Endothelial cell of umbilical vein (primary cell): ENCODE results near the gene XPO5. TPM values are rescaled to one million over a fixed set of nuclear protein-coding genes. Genes with fewer than 3 reads are reported as not detected.

Source experiments
- BruUV-seq: library from RNA; stranded (reverse); fragments of 400-500 nt; replicated peaks from 2 replicates; lab custom pipeline; 2021; lab: Mats Ljungman, UMichigan
- CTCF ChIA-PET: fragments of 300-600, 350-600 bp; sonication (Branson Sonifier 250); formaldehyde crosslinking; loops from one replicate; lab custom pipeline; 2021; ENCODE audit warnings: antibody characterized with exemption, inconsistent platforms; lab: Charles Lee
- POLR2A ChIA-PET: fragments of 300-600, 350-600 bp; sonication (Branson Sonifier 250); formaldehyde crosslinking; loops from one replicate; lab custom pipeline; 2021; ENCODE audit warnings: antibody characterized with exemption, inconsistent platforms; lab: Charles Lee
- DNase-seq: peaks from one replicate; pipeline ENCODE4 v3.0.0-alpha.2; 2011; ENCODE audit warnings: low read depth, low spot score
- FAIRE-seq: peaks from 2 replicates; lab custom pipeline; 2011; peaks lifted over from hg19 to GRCh38; lab: Jason Lieb, UNC
- H2AFZ ChIP-seq: 2 replicates; pipeline ENCODE4 v1.6.0; 2012; ENCODE audit warnings: low read depth, low read length, control low read depth, inconsistent platforms
- H3K27ac ChIP-seq: 2 replicates; pipeline ENCODE4 v1.5.1; 2011; ENCODE audit warnings: low read depth, mild to moderate bottlenecking, control low read depth, low read length, moderate library complexity; ENCODE audit not compliant: insufficient read depth
- H3K27me3 ChIP-seq, 2 experiments: 2 replicates each; pipeline versions ENCODE4 v1.6.0 to v1.6.1; 2011; ENCODE audit warnings: low read length in 2 of 2, mixed read lengths in 1 of 2; ENCODE audit not compliant: control insufficient read depth in 2 of 2, insufficient read depth in 2 of 2
- H3K36me3 ChIP-seq, 2 experiments: 2 replicates in 1 of 2; 3 replicates in 1 of 2; pipeline ENCODE4 v1.5.1; 2011; ENCODE audit warnings: low read length in 2 of 2, mild to moderate bottlenecking in 1 of 2, moderate library complexity in 1 of 2; ENCODE audit not compliant: control insufficient read depth in 2 of 2, insufficient read depth in 2 of 2; ENCODE audit errors: extremely low read depth in 1 of 2
- H3K4me1 ChIP-seq: 3 replicates; pipeline ENCODE4 v1.5.1; 2011; ENCODE audit warnings: mild to moderate bottlenecking, low read length; ENCODE audit not compliant: control insufficient read depth, insufficient read depth; ENCODE audit errors: extremely low read depth
- H3K4me2 ChIP-seq: 2 replicates; pipeline ENCODE4 v1.6.1; 2011; ENCODE audit warnings: low read length, control low read depth, mixed read lengths; ENCODE audit not compliant: insufficient read depth
- H3K4me3 ChIP-seq, 3 experiments: fragments of 200-600 bp in 1 of 3; sonication (generic), shearing (Covaris generic) in 1 of 3; replicated peaks in 1 of 3; 2 replicates each; pipeline ENCODE4 v1.5.1; 2011 to 2016; ENCODE audit warnings: control low read depth in 3 of 3, low read length in 3 of 3, mild to moderate bottlenecking in 2 of 3, inconsistent platforms in 1 of 3, low read depth in 1 of 3, moderate library complexity in 1 of 3; ENCODE audit not compliant: insufficient read depth in 1 of 3
- H3K79me2 ChIP-seq: 2 replicates; pipeline ENCODE4 v1.6.0; 2012; ENCODE audit warnings: low read length, inconsistent platforms; ENCODE audit not compliant: control insufficient read depth, insufficient read depth
- H3K9ac ChIP-seq: replicated peaks from 2 replicates; pipeline ENCODE3; 2011; ENCODE audit warnings: low read length, control low read depth; ENCODE audit not compliant: insufficient read depth; ENCODE audit errors: extremely low read depth
- H3K9me1 ChIP-seq: replicated peaks from 3 replicates; pipeline ENCODE4 v1.6.0; 2011; ENCODE audit warnings: mild to moderate bottlenecking, low read length; ENCODE audit not compliant: control insufficient read depth, insufficient read depth; ENCODE audit errors: extremely low read depth
- H3K9me3 ChIP-seq: replicated peaks from 2 replicates; pipeline ENCODE4 v1.5.1; 2012; ENCODE audit warnings: low read length, inconsistent platforms; ENCODE audit not compliant: control insufficient read depth, insufficient read depth
- H4K20me1 ChIP-seq: replicated peaks from 2 replicates; pipeline ENCODE3; 2011; ENCODE audit warnings: mild to moderate bottlenecking, low read length; ENCODE audit not compliant: control insufficient read depth, insufficient read depth; ENCODE audit errors: extremely low read depth
- EZH2 ChIP-seq: IDR thresholded peaks from 2 replicates; pipeline ENCODE4 v1.6.1; 2012; ENCODE audit warnings: borderline replicate concordance, low read depth, mild to moderate bottlenecking, moderate library complexity, low read length, inconsistent platforms; ENCODE audit not compliant: severe bottlenecking
- FOS ChIP-seq: IDR thresholded peaks from 2 replicates; pipeline ENCODE4 v1.6.1; 2011; ENCODE audit warnings: mild to moderate bottlenecking, low read length, moderate library complexity, borderline replicate concordance; ENCODE audit not compliant: insufficient read depth
- GATA2 ChIP-seq: IDR thresholded peaks from 2 replicates; pipeline ENCODE4 v1.7.0; 2011; ENCODE audit warnings: low read depth, mild to moderate bottlenecking, moderate library complexity, mixed read lengths, low read length; ENCODE audit not compliant: insufficient read length, insufficient read depth
- JUN ChIP-seq: IDR thresholded peaks from 2 replicates; pipeline ENCODE4 v1.6.1; 2011; ENCODE audit warnings: borderline replicate concordance, low read depth; ENCODE audit not compliant: insufficient read length, insufficient read depth
- MYC ChIP-seq: IDR thresholded peaks from one replicate; pipeline ENCODE4 v1.6.1; 2011; ENCODE audit warnings: mild to moderate bottlenecking, low read depth, low read length
- POLR2A ChIP-seq: IDR thresholded peaks from 2 replicates; pipeline ENCODE4 v1.6.1; 2012; ENCODE audit warnings: low read depth, mild to moderate bottlenecking, control low read depth, low read length
- POLR2AphosphoS5 ChIP-seq: IDR thresholded peaks from 2 replicates; pipeline ENCODE4 v1.6.1; 2012; ENCODE audit warnings: low read depth, mild to moderate bottlenecking, control low read depth, low read length, moderate library complexity; ENCODE audit not compliant: insufficient read depth
- dilution Hi-C: fragments of 300-500 bp; cut with MboI; formaldehyde crosslinking; loops from one replicate; pipeline ENCODE4 v1.15.0; 2019; ENCODE audit warnings: low sequenced_read_pairs; ENCODE audit not compliant: extremely low pct_ligation_motif_present
- intact Hi-C: fragments of 100-400 bp; cut with micrococcal nuclease; formaldehyde crosslinking; loops from one replicate; pipeline ENCODE4 v1.10.0; 2022
- polyA plus RNA-seq, 4 experiments: library from polyadenylated mRNA; depleted of rRNA in 3 of 4; stranded (reverse) in 3 of 4; unstranded in 1 of 4; fragments of >200 nt; gene quantifications; 2 replicates each; pipeline versions ENCODE4 v1.2.1 to v1.2.3, GENCODE V29; 2011 to 2012; ENCODE audit warnings: missing spikeins in 1 of 4
- total RNA-seq: library from RNA; stranded (reverse); gene quantifications from 2 replicates; pipeline ENCODE4 v1.2.3, GENCODE V29; 2021
- TF ChIP-seq, protein P1 (sequence below): IDR thresholded peaks from 2 replicates; pipeline ENCODE4 v1.6.1; 2011; ENCODE audit not compliant: insufficient read depth, insufficient read length

XPO5 gene
- total and polyA plus RNA-seq, 2 donors (not counting 3 experiments of a cell fraction or from before 2014, with no cell fraction given): 28.4 to 50.0 TPM

DNA sequence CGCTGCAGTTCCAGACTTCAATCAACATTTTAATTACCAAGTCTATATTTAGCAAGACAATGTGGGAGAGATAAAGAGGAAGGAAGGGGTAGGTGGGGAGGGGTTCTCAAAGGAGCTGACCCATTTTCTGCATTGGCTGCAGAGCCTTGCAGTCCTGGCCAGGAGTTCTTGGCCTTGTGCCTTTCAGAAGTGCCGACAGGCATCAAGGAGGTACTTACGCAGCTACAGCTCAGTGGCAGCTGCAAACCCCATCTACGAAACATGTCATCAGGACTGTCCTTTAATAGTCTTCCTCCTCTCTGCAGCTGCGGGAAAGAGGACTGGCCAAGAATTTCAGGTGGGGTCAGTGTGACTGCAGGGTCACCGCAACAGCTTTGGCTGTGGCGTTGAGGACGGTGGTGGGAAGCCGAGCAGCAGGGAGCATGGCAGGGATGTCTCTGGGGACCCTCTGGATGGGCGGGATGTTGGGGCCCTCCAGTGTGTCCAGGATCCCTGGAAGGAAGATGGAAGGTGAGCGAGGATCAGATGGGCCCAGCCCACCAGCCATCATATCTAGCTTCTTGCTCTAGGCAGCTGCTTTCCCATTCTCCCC is 63.9 kb downstream of the XPO5 start:
- H3K27me3 ChIP-seq: no peaks in the 10 kb centered on the region
- no peaks in the 10 kb centered on the region for H3K9me1 ChIP-seq
- TSS peak; percentile 9 for BruUV-seq
- peaks cover 16% of the 10 kb centered on the region for H3K4me1 ChIP-seq
- H3K9me3 ChIP-seq: no peaks in the 10 kb centered on the region
- H3K79me2 ChIP-seq: peaks cover 18% of the 10 kb centered on the region
- no peak overlapping the region for H3K27ac ChIP-seq
- no peak for TF ChIP-seq EZH2
- TF ChIP-seq POLR2AphosphoS5: no peak
- TF ChIP-seq FOS: no peak
- no peak for TF ChIP-seq GATA2
- TF ChIP-seq, protein P1, sequence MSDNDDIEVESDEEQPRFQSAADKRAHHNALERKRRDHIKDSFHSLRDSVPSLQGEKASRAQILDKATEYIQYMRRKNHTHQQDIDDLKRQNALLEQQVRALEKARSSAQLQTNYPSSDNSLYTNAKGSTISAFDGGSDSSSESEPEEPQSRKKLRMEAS: no peak
- no peak for TF ChIP-seq MYC
- DNase-seq: no peak
- no peak overlapping the region for H2AFZ ChIP-seq
- ChIA-PET POLR2A (no interaction called here), CTCF (no interaction called here)
- peaks cover 3 to 32% of the 10 kb centered on the region in 2 experiments for H3K36me3 ChIP-seq
- H3K4me3 ChIP-seq: no peak overlapping the region
- intact Hi-C loops: no loop called here
- H3K4me2 ChIP-seq: no peak overlapping the region
- no peak overlapping the region for H3K9ac ChIP-seq
- dilution Hi-C loops: no loop called here
- H4K20me1 ChIP-seq: no peaks in the 10 kb centered on the region
- no peak for FAIRE-seq

DNA sequence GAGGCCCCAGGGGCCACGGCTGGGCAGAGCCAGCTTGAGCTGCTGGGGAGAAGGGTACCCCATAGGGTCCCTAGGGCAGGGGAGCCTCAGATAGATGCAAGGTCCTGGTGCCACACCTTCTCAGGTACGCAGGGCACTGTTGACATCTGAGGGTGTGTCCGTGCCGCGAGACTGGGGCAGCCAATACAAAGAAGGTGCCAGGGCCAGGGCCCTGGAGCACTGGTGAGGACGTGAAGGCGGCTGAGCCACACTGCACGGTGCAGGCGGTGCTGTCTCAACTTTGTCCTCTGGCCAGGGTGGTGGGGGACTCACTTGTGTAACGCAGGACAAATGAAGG is 65.0 kb downstream of the XPO5 start:
- Histone ChIP-seq H3K27ac (no peak overlapping the region), H3K36me3 (peaks cover 3 to 32% of the 10 kb centered on the region in 2 experiments), H3K4me3 (no peak overlapping the region), H3K4me1 (peaks cover 14% of the 10 kb centered on the region), H4K20me1 (no peaks in the 10 kb centered on the region), H2AFZ (no peak overlapping the region), H3K9me3 (no peaks in the 10 kb centered on the region), H3K9me1 (no peaks in the 10 kb centered on the region), H3K9ac (no peak overlapping the region), H3K27me3 (no peaks in the 10 kb centered on the region), H3K4me2 (peak overlapping the region; percentile 32), H3K79me2 (peaks cover 11% of the 10 kb centered on the region)
- BruUV-seq: no TSS peak
- ChIA-PET POLR2A (no interaction called here), CTCF (interaction anchor here (1.3 to 19.0 kb wide), 6 partner anchors 11 to 282 kb away, joined by 4 to 289 read pairs (median 8); partner anchors contain the start of genes DLK2, DNPH1 and ZNF318)
- dilution Hi-C loops (no loop called here), intact Hi-C loops (no loop called here)
- TF ChIP-seq, protein P1: no peak
- no peak for TF ChIP-seq POLR2AphosphoS5
- no peak for TF ChIP-seq EZH2
- no peak for TF ChIP-seq POLR2A
- no peak for TF ChIP-seq FOS
- TF ChIP-seq MYC: no peak
- no peak for TF ChIP-seq JUN
- no peak for TF ChIP-seq GATA2
- no peak for FAIRE-seq
- DNase-seq: no peak
